Measurements from ENCODE around the gene POTEF. TPM values are rescaled to one million over a fixed set of nuclear protein-coding genes. Genes with fewer than 3 reads are reported as not detected.
"Not testable (repeated sequence)": the region's sequence is repeated elsewhere in the genome, so short reads cannot be mapped to it uniquely, and the experiment has no call there.

Gene POTEF
- total and polyA plus RNA-seq, 2 donors (not counting 3 experiments of a cell fraction or from before 2014, with no cell fraction given): 0.04 TPM; not detected in 1

DNA sequence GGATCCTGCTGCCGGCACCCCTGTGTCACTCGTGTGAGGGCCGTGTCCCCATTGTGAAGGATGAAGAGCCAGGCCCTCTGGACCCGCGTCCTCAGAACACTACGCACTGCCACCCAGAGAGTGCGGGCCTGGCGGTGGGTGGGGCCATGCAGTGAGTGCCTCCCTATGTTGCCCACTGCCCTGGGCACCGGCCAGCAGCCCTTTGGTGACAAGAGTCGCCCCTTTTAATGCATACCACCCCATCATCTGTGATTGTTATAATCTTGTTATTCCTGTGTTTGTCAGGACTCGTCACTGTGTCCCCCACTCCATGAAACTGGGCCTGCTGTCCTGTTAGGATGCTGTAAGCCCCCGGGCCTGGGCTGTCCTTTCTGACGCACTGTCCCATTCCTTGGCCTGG lies 9.3 kb upstream of the POTEF start:
- POLR2A ChIA-PET; CTCF ChIA-PET; intact Hi-C loops (cut with micrococcal nuclease); dilution Hi-C loops (cut with MboI; ENCODE audit: extremely low pct_ligation_motif_present, low sequenced_read_pairs); DNase-seq (ENCODE audit: low read depth, low spot score); H3K79me2 ChIP-seq (ENCODE audit: control insufficient read depth, insufficient read depth, low read length); H3K36me3 ChIP-seq (ENCODE audit: control insufficient read depth in 2 of 2, extremely low read depth in 1 of 2, insufficient read depth in 2 of 2, low read length in 2 of 2); H3K4me1 ChIP-seq (ENCODE audit: control insufficient read depth, extremely low read depth, insufficient read depth, low read length); H3K4me3 ChIP-seq (replicated peaks in 1 of 3; ENCODE audit: insufficient read depth in 1 of 3, low read depth in 1 of 3, low read length in 3 of 3); H3K4me2 ChIP-seq (ENCODE audit: insufficient read depth, low read length); BruUV-seq (replicated peaks); H3K27ac ChIP-seq (ENCODE audit: insufficient read depth, low read depth, low read length); H3K27me3 ChIP-seq (ENCODE audit: control insufficient read depth in 2 of 2, insufficient read depth in 2 of 2, low read length in 2 of 2); H3K9me1 ChIP-seq (replicated peaks; ENCODE audit: control insufficient read depth, extremely low read depth, insufficient read depth, low read length); FAIRE-seq; H3K9ac ChIP-seq (replicated peaks; ENCODE audit: extremely low read depth, insufficient read depth, low read length); H3K9me3 ChIP-seq (replicated peaks; ENCODE audit: control insufficient read depth, insufficient read depth, low read length); H2AFZ ChIP-seq (ENCODE audit: low read depth, low read length); H4K20me1 ChIP-seq (replicated peaks; ENCODE audit: control insufficient read depth, extremely low read depth, insufficient read depth, low read length): not testable (repeated sequence)

GRCh38 chr2:130137118-130137517 lies 8.1 kb upstream of the POTEF start:
- H3K4me3 ChIP-seq (replicated peaks in 1 of 3; ENCODE audit: insufficient read depth in 1 of 3, low read depth in 1 of 3, low read length in 3 of 3); CTCF ChIA-PET; intact Hi-C loops (cut with micrococcal nuclease): not testable (repeated sequence)

DNA sequence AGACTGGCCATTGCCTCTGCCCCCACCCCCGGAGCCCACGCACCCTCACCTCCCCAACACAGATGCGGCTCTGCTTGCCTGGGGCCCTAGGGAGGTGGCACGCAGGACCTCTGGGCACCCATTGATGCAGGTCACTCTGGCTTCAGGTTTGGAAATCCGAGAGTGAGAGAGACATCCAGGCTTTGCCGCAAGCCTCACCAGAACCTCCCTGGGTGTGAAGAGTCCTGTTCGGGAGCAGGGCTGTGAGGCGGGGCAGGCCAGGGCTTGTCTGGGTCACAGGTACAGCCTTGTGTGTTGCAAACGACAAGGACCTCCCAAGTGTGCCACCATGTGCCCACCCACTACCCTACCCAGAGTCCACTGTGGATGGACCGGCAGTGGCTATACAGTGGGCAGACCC lies 7.5 kb upstream of the POTEF start:
- POLR2A ChIA-PET; dilution Hi-C loops (cut with MboI; ENCODE audit: extremely low pct_ligation_motif_present, low sequenced_read_pairs); BruUV-seq (replicated peaks); H3K36me3 ChIP-seq (ENCODE audit: control insufficient read depth in 2 of 2, extremely low read depth in 1 of 2, insufficient read depth in 2 of 2, low read length in 2 of 2); H3K27me3 ChIP-seq (ENCODE audit: control insufficient read depth in 2 of 2, insufficient read depth in 2 of 2, low read length in 2 of 2); DNase-seq (ENCODE audit: low read depth, low spot score); H3K9me1 ChIP-seq (replicated peaks; ENCODE audit: control insufficient read depth, extremely low read depth, insufficient read depth, low read length); H3K4me2 ChIP-seq (ENCODE audit: insufficient read depth, low read length); H3K9ac ChIP-seq (replicated peaks; ENCODE audit: extremely low read depth, insufficient read depth, low read length); FAIRE-seq; H3K27ac ChIP-seq (ENCODE audit: insufficient read depth, low read depth, low read length); H3K9me3 ChIP-seq (replicated peaks; ENCODE audit: control insufficient read depth, insufficient read depth, low read length); H2AFZ ChIP-seq (ENCODE audit: low read depth, low read length); intact Hi-C loops (cut with micrococcal nuclease); H3K79me2 ChIP-seq (ENCODE audit: control insufficient read depth, insufficient read depth, low read length); H4K20me1 ChIP-seq (replicated peaks; ENCODE audit: control insufficient read depth, extremely low read depth, insufficient read depth, low read length); H3K4me3 ChIP-seq (replicated peaks in 1 of 3; ENCODE audit: insufficient read depth in 1 of 3, low read depth in 1 of 3, low read length in 3 of 3); H3K4me1 ChIP-seq (ENCODE audit: control insufficient read depth, extremely low read depth, insufficient read depth, low read length); CTCF ChIA-PET: not testable (repeated sequence)

More at GRCh38 chr2:130137118-130137517, 8.1 kb upstream of the POTEF start:
- H3K9ac ChIP-seq (replicated peaks; ENCODE audit: extremely low read depth, insufficient read depth, low read length); H3K79me2 ChIP-seq (ENCODE audit: control insufficient read depth, insufficient read depth, low read length); H3K4me2 ChIP-seq (ENCODE audit: insufficient read depth, low read length); H2AFZ ChIP-seq (ENCODE audit: low read depth, low read length); H4K20me1 ChIP-seq (replicated peaks; ENCODE audit: control insufficient read depth, extremely low read depth, insufficient read depth, low read length); DNase-seq (ENCODE audit: low read depth, low spot score); dilution Hi-C loops (cut with MboI; ENCODE audit: extremely low pct_ligation_motif_present, low sequenced_read_pairs); H3K9me3 ChIP-seq (replicated peaks; ENCODE audit: control insufficient read depth, insufficient read depth, low read length); H3K36me3 ChIP-seq (ENCODE audit: control insufficient read depth in 2 of 2, extremely low read depth in 1 of 2, insufficient read depth in 2 of 2, low read length in 2 of 2); BruUV-seq (replicated peaks); POLR2A ChIA-PET; H3K9me1 ChIP-seq (replicated peaks; ENCODE audit: control insufficient read depth, extremely low read depth, insufficient read depth, low read length); H3K4me1 ChIP-seq (ENCODE audit: control insufficient read depth, extremely low read depth, insufficient read depth, low read length); H3K27ac ChIP-seq (ENCODE audit: insufficient read depth, low read depth, low read length); FAIRE-seq; H3K27me3 ChIP-seq (ENCODE audit: control insufficient read depth in 2 of 2, insufficient read depth in 2 of 2, low read length in 2 of 2): not testable (repeated sequence)
